Endothelial cell (in vitro differentiated cells): Measurements from ENCODE around the gene ENO1. TPM values are rescaled to one million over a fixed set of nuclear protein-coding genes. Genes with fewer than 3 reads are reported as not detected.
A peak's percentile ranks its signal among the peaks of the same experiment; 100 is the strongest.

Experiments used
- DNase-seq: peaks from one replicate; pipeline ENCODE4 v3.0.0; 2021; ENCODE audit warnings: low spot score
- H3K27ac Mint-ChIP-seq: one replicate; pipeline ENCODE4 v1.8.0; 2021; ENCODE audit warnings: mixed read lengths, inconsistent platforms; ENCODE audit not compliant: unreplicated experiment
- H3K27me3 Mint-ChIP-seq: one replicate; pipeline ENCODE4 v1.8.0; 2021; ENCODE audit warnings: mild to moderate bottlenecking, moderate library complexity, mixed read lengths, inconsistent platforms; ENCODE audit not compliant: unreplicated experiment
- H3K36me3 Mint-ChIP-seq: one replicate; pipeline ENCODE4 v1.8.0; 2021; ENCODE audit warnings: mild to moderate bottlenecking, low read depth, mixed read lengths, inconsistent platforms; ENCODE audit not compliant: unreplicated experiment
- H3K4me1 Mint-ChIP-seq: one replicate; pipeline ENCODE4 v1.8.0; 2021; ENCODE audit warnings: mild to moderate bottlenecking, mixed read lengths, inconsistent platforms; ENCODE audit not compliant: unreplicated experiment
- H3K4me3 Mint-ChIP-seq: one replicate; pipeline ENCODE4 v1.8.0; 2021; ENCODE audit warnings: mild to moderate bottlenecking, mixed read lengths, inconsistent platforms; ENCODE audit not compliant: unreplicated experiment
- H3K9me3 Mint-ChIP-seq: one replicate; pipeline ENCODE4 v1.8.0; 2021; ENCODE audit warnings: mixed read lengths, inconsistent platforms; ENCODE audit not compliant: unreplicated experiment
- total RNA-seq: library from RNA; stranded (reverse); fragmentation: NEBNext Ultra II Directional; extraction: Animal tissue kit (Norgen Biotek cat#: 25700); gene quantifications from one replicate; pipeline ENCODE4 v1.2.1, GENCODE V29; 2021; ENCODE audit not compliant: unreplicated experiment
- TF ChIP-seq, protein P1 (sequence below): fragments of 200-600 bp; sonication (generic); IDR thresholded peaks from one replicate; pipeline ENCODE4 v1.5.0; 2021; ENCODE audit warnings: antibody characterized with exemption; ENCODE audit not compliant: unreplicated experiment

Gene ENO1
- total RNA-seq, 1 donor from 2014 or later = 626 TPM

DNA sequence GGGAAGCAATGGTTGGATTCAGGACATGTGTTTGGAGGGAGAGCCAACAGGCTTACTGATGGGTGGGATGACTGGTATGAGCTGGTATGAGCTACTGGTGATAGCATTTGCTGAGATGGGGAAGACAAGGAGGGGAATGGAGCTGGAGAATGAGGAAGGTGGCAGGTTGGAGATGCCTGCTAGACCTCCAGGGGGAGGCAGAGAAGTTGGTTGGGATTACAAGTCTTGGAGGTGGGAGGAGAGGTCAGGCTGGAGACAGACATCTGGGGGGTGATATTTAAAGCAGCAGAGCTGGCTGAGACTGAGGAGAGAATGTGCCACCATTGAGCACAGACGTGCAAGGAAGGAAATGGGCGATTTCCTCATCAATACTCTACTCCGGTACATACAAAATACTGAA, 31.8 kb upstream of the ENO1 start:
- DNase-seq = no peak
- H3K4me1 Mint-ChIP-seq = peaks cover 9% of the 10 kb centered on the region
- no peak overlapping the region for H3K27ac Mint-ChIP-seq
- H3K4me3 Mint-ChIP-seq = peak overlapping the region; percentile 19
- peaks cover 3% of the 10 kb centered on the region for H3K36me3 Mint-ChIP-seq
- TF ChIP-seq, protein P1, sequence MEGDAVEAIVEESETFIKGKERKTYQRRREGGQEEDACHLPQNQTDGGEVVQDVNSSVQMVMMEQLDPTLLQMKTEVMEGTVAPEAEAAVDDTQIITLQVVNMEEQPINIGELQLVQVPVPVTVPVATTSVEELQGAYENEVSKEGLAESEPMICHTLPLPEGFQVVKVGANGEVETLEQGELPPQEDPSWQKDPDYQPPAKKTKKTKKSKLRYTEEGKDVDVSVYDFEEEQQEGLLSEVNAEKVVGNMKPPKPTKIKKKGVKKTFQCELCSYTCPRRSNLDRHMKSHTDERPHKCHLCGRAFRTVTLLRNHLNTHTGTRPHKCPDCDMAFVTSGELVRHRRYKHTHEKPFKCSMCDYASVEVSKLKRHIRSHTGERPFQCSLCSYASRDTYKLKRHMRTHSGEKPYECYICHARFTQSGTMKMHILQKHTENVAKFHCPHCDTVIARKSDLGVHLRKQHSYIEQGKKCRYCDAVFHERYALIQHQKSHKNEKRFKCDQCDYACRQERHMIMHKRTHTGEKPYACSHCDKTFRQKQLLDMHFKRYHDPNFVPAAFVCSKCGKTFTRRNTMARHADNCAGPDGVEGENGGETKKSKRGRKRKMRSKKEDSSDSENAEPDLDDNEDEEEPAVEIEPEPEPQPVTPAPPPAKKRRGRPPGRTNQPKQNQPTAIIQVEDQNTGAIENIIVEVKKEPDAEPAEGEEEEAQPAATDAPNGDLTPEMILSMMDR = no peak
- no peaks in the 10 kb centered on the region for H3K27me3 Mint-ChIP-seq
- no peaks in the 10 kb centered on the region for H3K9me3 Mint-ChIP-seq

DNA sequence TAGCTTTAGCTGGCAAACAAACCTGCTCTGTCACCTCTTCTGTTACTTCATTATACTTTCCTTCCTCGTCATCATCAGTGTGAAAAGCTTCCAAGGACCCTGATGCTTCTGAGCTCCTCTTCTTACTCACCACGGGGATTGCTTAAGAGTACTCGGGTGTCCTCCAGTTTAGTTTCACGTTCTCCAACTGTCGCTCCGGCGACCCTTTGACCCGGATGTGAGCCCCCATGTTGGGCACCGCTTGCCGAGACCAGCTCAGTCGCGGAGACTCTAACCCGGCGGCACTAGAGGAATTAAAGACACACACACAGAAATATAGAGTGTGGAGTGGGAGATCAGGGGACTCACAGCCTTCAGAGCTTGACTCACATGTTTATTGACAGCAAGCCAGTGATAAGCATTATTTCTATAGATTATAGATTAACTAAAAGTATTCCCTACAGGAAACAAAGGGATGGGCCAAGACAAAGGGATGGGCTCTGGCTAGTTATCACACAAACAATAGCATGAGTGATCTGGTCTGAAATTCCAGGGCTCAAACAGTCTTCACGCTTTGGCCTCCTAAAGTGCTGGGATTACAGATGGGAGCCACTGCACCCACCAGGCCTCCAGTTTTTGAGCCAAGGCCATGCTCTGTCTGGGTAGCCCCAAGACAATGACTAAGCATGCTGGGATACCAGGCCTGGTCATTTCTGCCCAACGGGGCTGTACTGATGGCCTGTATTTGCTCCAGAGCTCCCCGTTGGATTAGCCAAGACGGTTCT, 30.1 kb upstream of the ENO1 start:
- Mint-ChIP-seq H3K36me3 (peaks cover 3% of the 10 kb centered on the region), H3K4me3 (no peak overlapping the region), H3K4me1 (peaks cover 9% of the 10 kb centered on the region), H3K27ac (no peak overlapping the region), H3K9me3 (no peaks in the 10 kb centered on the region), H3K27me3 (no peaks in the 10 kb centered on the region)
- DNase-seq = no peak
- TF ChIP-seq, protein P1 = no peak

DNA sequence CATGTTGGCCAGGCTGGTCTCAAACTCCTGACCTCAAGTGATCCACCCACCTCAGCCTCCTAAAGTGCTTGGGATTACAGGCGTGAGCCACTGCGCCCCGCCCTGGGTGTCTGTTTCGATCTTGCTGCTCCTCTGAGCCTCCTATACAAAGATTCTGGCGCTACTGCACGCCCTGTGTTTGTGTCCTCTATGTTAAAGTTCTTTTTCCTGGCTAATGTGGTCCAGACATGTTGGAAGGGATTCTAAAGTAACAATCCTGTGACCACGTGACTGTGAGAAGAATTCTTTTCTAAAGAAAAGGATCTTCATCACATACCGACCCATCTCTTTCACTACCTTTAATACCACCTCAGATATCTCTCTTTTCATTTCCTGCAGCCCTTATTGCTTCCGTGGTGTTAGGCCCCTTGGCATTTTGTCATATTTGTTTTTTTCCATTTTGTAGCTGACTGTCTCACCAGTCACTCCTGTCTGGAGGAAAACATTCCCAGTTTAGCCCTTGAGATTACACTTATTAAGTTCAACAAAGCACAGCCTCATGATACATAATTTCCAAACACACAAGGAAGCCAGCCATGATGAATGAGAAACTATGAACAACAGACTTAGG, 27.2 kb upstream of the ENO1 start:
- Mint-ChIP-seq H3K36me3 (no peaks in the 10 kb centered on the region), H3K4me3 (no peak overlapping the region), H3K4me1 (peaks cover 9% of the 10 kb centered on the region), H3K27me3 (no peaks in the 10 kb centered on the region), H3K27ac (peak overlapping the region; percentile 50), H3K9me3 (no peaks in the 10 kb centered on the region)
- DNase-seq = no peak
- TF ChIP-seq, protein P1 = no peak

DNA sequence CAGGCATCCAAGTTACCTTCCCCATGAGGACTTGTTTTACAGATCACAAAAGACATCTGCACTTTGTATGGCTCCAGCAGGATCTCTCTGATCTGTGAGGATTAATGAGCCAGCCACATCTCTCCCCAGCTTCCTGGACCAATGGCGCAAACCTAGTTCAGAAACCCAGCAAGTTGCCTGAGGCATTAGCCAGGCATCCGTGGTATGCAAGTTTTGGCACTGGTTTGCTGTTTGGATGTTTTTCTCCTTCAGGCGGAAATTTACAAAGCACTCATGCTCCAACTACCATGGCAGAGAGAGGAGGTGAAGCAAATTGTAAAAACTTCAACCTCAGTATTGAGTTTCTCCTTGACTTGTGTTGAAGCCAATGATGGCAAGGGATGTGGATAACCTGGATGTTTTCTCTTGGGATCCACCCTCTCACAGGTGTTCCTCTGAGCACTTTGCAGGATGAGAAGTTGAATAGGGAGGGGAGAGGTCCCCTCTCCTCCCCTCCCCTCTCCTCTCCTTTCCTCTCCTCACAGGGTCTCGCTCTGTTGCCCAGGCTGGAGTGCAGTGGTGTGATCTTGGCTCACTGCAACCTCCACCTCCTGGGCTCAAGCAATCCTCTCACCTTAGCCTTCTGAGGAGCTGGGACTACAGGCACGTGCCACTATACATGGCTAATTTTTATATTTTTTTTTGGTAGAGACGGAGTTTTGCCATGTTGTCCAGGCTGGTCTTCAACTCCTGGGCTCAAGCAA, 25.6 kb upstream of the ENO1 start:
- H3K36me3 Mint-ChIP-seq = no peaks in the 10 kb centered on the region
- H3K4me1 Mint-ChIP-seq = peaks cover 2% of the 10 kb centered on the region
- no peaks in the 10 kb centered on the region for H3K9me3 Mint-ChIP-seq

More for the DNA sequence above, 25.6 kb upstream of the ENO1 start:
- Mint-ChIP-seq H3K4me3 (no peak overlapping the region), H3K27ac (no peak overlapping the region), H3K27me3 (no peaks in the 10 kb centered on the region)
- no peak for DNase-seq
- TF ChIP-seq, protein P1 = no peak
